K562 (cell line): ENCODE data around the gene ZNF607. TPM values are rescaled to one million over a fixed set of nuclear protein-coding genes. Genes with fewer than 3 reads are reported as not detected.

Experiments
- C11orf30 ChIP-seq: fragments of 450-650 bp; IDR thresholded peaks from 2 replicates; pipeline ENCODE4 v1.6.1; 2016; ENCODE audit warnings: low read depth, mild to moderate bottlenecking
- CBFA2T3 ChIP-seq: fragments of 450-650 bp; IDR thresholded peaks from 2 replicates; pipeline ENCODE4 v1.6.1; 2017
- FOXJ2 ChIP-seq: fragments of 200-800 bp; sonication (Bioruptor generic); IDR thresholded peaks from 2 replicates; pipeline ENCODE4 v1.6.1; 2016; ENCODE audit warnings: missing genetic modification characterization, missing compliant biosample characterization
- GABPB1 ChIP-seq: sonication (generic); formaldehyde crosslinking; IDR thresholded peaks from 2 replicates; pipeline ENCODE4 v1.8.0; 2022; ENCODE audit warnings: mild to moderate bottlenecking, missing genetic modification reagents
- GATA2 ChIP-seq: sonication (generic); formaldehyde crosslinking; IDR thresholded peaks from 2 replicates; pipeline ENCODE4 v1.4.0; 2020; ENCODE audit warnings: mild to moderate bottlenecking, missing genetic modification reagents
- POLR2G ChIP-seq: fragments of 200-400 bp; formaldehyde crosslinking; IDR thresholded peaks from 2 replicates; pipeline ENCODE4 v1.6.1; 2017; ENCODE audit warnings: low read depth, mild to moderate bottlenecking, antibody characterized with exemption, low read length, moderate library complexity
- RAD21 ChIP-seq, 2 experiments: fragments of 250-450 bp in 1 of 2; fragments of 450-650 bp in 1 of 2; sonication (Bioruptor Pico) in 1 of 2; formaldehyde crosslinking in 1 of 2; IDR thresholded peaks in 1 of 2; conservative IDR thresholded peaks in 1 of 2; 2 replicates each; pipeline versions ENCODE4 v1.4.0 to v1.8.0; 2020 to 2022; ENCODE audit warnings: mild to moderate bottlenecking in 2 of 2, moderate library complexity in 1 of 2
- SMAD4 ChIP-seq: fragments of 250-450 bp; sonication (Bioruptor Pico); conservative IDR thresholded peaks from 2 replicates; pipeline ENCODE4 v1.8.0; 2021; ENCODE audit warnings: inconsistent platforms, mild to moderate bottlenecking, moderate library complexity
- SUPT5H ChIP-seq: fragments of 450-650 bp; IDR thresholded peaks from 2 replicates; pipeline ENCODE4 v1.6.1; 2016
- TAF1 ChIP-seq: IDR thresholded peaks from 2 replicates; pipeline ENCODE4 v1.6.1; 2011; ENCODE audit warnings: mild to moderate bottlenecking, low read length, moderate library complexity; ENCODE audit not compliant: insufficient read depth, control insufficient read depth, severe bottlenecking; ENCODE audit errors: extremely low read depth
- YY1 ChIP-seq, 3 experiments: IDR thresholded peaks; 2 replicates each; pipeline ENCODE4 v1.6.1; 2011; ENCODE audit warnings: low read length in 2 of 3, mild to moderate bottlenecking in 2 of 3, moderate library complexity in 2 of 3, borderline replicate concordance in 1 of 3, control low read depth in 1 of 3, low read depth in 1 of 3; ENCODE audit not compliant: insufficient read depth in 3 of 3, insufficient replicate concordance in 2 of 3, control insufficient read depth in 1 of 3, insufficient read length in 1 of 3; ENCODE audit errors: extremely low read depth in 1 of 3
- ZC3H11A ChIP-seq: IDR thresholded peaks from 2 replicates; pipeline ENCODE4 v1.6.1; 2012; ENCODE audit warnings: low read depth, low read length, improper control_type of control experiment
- ZFPM2 ChIP-seq: fragments of 250-450 bp; sonication (Bioruptor Pico); IDR thresholded peaks from 2 replicates; pipeline ENCODE4 v1.5.1; 2022; ENCODE audit warnings: mild to moderate bottlenecking
- ZFX ChIP-seq: sonication (generic); formaldehyde crosslinking; IDR thresholded peaks from 2 replicates; pipeline ENCODE4 v1.8.0; 2022; ENCODE audit warnings: mild to moderate bottlenecking, missing genetic modification reagents, moderate library complexity
- polyA plus RNA-seq, 8 experiments: library from polyadenylated mRNA; depleted of rRNA in 4 of 8; stranded (reverse) in 5 of 8; unstranded in 3 of 8; fragments of >200 nt; fragmentation: Nextera tagmentation in 2 of 8; fragmentation: Illumina TruSeq in 1 of 8; extraction: Ambion mirVana in 2 of 8; extraction: Trizol in 1 of 8; gene quantifications; 2 replicates each; pipeline versions ENCODE4 v1.2.1 to v1.2.3, GENCODE V29; 2011 to 2014; ENCODE audit warnings: inconsistent platforms in 1 of 8, missing spikeins in 1 of 8
- total RNA-seq, 7 experiments: library from RNA; depleted of rRNA in 6 of 7; stranded (reverse); fragments of >200 nt in 6 of 7; fragmentation: Illumina TruSeq in 2 of 7; extraction: Trizol in 2 of 7; gene quantifications; 2 replicates each; pipeline versions ENCODE4 v1.2.1 to v1.2.3, GENCODE V29; 2011 to 2021; ENCODE audit warnings: low replicate concordance in 1 of 7
- TF ChIP-seq, protein P1 (sequence below), 2 experiments: IDR thresholded peaks; 2 replicates each; pipeline ENCODE4 v1.6.1; 2011; ENCODE audit warnings: borderline replicate concordance in 1 of 2, control low read depth in 1 of 2, low read depth in 1 of 2, low read length in 1 of 2, mild to moderate bottlenecking in 1 of 2, mixed read lengths in 1 of 2, moderate library complexity in 1 of 2; ENCODE audit not compliant: insufficient read depth in 1 of 2, insufficient read length in 1 of 2, poor library complexity in 1 of 2, severe bottlenecking in 1 of 2; ENCODE audit errors: extremely low read depth in 1 of 2
- TF ChIP-seq, protein P2 (sequence below), 2 experiments: fragments of 450-650 bp in 1 of 2; sonication (generic) in 1 of 2; formaldehyde crosslinking in 1 of 2; IDR thresholded peaks in 1 of 2; conservative IDR thresholded peaks in 1 of 2; 2 replicates each; pipeline versions ENCODE4 v1.6.1 to v1.8.1; 2016 to 2023; ENCODE audit warnings: mild to moderate bottlenecking in 2 of 2, moderate library complexity in 2 of 2, inconsistent platforms in 1 of 2, missing genetic modification reagents in 1 of 2
- TF ChIP-seq, protein P3 (sequence below), 3 experiments: fragments of 200-800 bp in 1 of 3; sonication (Bioruptor generic) in 1 of 3; sonication (generic) in 1 of 3; formaldehyde crosslinking in 1 of 3; IDR thresholded peaks; 2 replicates each; pipeline versions ENCODE4 v1.6.1 to v1.8.0; 2016 to 2022; ENCODE audit warnings: mild to moderate bottlenecking in 2 of 3, missing compliant biosample characterization in 2 of 3, missing genetic modification characterization in 2 of 3, missing genetic modification reagents in 1 of 3
- TF ChIP-seq, protein P4 (sequence below): fragments of 450-650 bp; IDR thresholded peaks from 2 replicates; pipeline ENCODE4 v1.7.1; 2018; ENCODE audit warnings: mild to moderate bottlenecking, low read depth; ENCODE audit not compliant: partially characterized antibody
- TF ChIP-seq, protein P5 (sequence below): fragments of 250-450 bp; sonication (Bioruptor Pico); IDR thresholded peaks from 2 replicates; pipeline ENCODE4 v1.9.0; 2021; ENCODE audit warnings: mild to moderate bottlenecking

ZNF607 gene
- total and polyA plus RNA-seq, 9 of the 15 experiments (the other 6 are each of a cell fraction or from before 2014, with no cell fraction given): 0.65 to 5.1 (median 3.6) TPM

DNA sequence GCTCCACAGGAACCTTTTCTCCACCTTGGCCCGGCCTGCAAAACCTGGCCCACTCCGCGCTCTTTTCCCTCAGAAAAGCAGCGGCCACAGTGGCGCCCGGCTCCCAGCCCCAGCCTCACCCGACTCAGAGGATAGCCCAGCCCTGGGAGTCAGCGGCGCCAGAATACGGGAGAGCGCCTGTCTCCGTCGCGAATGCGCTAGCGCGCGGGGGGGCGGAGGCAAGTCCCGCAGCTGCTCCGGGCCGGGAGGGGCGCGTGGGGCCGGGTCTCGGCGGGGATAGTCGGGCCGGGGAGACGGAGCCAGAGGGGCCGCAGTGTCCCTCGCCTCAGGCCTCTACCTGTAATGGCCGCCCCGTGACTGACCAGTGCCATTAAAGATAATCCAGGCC, 64.3 kb downstream of the ZNF607 start, which contains the start of gene ZFP30 (continued):
- peak in 2 of 3 experiments; percentile 48 to 72 for TF ChIP-seq YY1 (IDR thresholded peaks at IDR 0.05; ENCODE audit: borderline replicate concordance in 1 of 3, control insufficient read depth in 1 of 3, extremely low read depth in 1 of 3, insufficient read depth in 3 of 3, insufficient read length in 1 of 3, insufficient replicate concordance in 2 of 3, low read depth in 1 of 3, low read length in 2 of 3)
- TF ChIP-seq SUPT5H: peak; percentile 59
- no peak for TF ChIP-seq C11orf30
- peak; percentile 82 for TF ChIP-seq ZFX (CRISPR knock-in tag)
- TF ChIP-seq, protein P1, sequence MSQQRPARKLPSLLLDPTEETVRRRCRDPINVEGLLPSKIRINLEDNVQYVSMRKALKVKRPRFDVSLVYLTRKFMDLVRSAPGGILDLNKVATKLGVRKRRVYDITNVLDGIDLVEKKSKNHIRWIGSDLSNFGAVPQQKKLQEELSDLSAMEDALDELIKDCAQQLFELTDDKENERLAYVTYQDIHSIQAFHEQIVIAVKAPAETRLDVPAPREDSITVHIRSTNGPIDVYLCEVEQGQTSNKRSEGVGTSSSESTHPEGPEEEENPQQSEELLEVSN (IDR thresholded peaks at IDR 0.05; ENCODE audit: borderline replicate concordance in 1 of 2, extremely low read depth in 1 of 2, insufficient read depth in 1 of 2, insufficient read length in 1 of 2, low read depth in 1 of 2, low read length in 1 of 2, poor library complexity in 1 of 2, severe bottlenecking in 1 of 2): peak in 1 of 2 experiments; percentile 47
- TF ChIP-seq, protein P2, sequence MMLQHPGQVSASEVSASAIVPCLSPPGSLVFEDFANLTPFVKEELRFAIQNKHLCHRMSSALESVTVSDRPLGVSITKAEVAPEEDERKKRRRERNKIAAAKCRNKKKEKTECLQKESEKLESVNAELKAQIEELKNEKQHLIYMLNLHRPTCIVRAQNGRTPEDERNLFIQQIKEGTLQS (IDR thresholded peaks at IDR 0.05): no peak
- TF ChIP-seq, protein P2 (CRISPR knock-in tag; conservative IDR thresholded peaks at IDR 0.05): no peak
- TF ChIP-seq ZC3H11A: no peak
- TF ChIP-seq CBFA2T3: no peak
- peak; percentile 58 for TF ChIP-seq TAF1
- no peak for TF ChIP-seq GABPB1 (CRISPR knock-in tag)
- TF ChIP-seq POLR2G: peak; percentile 89
- TF ChIP-seq, protein P3, sequence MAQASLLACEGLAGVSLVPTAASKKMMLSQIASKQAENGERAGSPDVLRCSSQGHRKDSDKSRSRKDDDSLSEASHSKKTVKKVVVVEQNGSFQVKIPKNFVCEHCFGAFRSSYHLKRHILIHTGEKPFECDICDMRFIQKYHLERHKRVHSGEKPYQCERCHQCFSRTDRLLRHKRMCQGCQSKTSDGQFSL (CRISPR knock-in tag; IDR thresholded peaks at IDR 0.05): no peak
- TF ChIP-seq, protein P3 (tag; IDR thresholded peaks at IDR 0.05): peak in 1 of 2 experiments; percentile 42; a peak in 1 of 4 replicates
- TF ChIP-seq, protein P4, sequence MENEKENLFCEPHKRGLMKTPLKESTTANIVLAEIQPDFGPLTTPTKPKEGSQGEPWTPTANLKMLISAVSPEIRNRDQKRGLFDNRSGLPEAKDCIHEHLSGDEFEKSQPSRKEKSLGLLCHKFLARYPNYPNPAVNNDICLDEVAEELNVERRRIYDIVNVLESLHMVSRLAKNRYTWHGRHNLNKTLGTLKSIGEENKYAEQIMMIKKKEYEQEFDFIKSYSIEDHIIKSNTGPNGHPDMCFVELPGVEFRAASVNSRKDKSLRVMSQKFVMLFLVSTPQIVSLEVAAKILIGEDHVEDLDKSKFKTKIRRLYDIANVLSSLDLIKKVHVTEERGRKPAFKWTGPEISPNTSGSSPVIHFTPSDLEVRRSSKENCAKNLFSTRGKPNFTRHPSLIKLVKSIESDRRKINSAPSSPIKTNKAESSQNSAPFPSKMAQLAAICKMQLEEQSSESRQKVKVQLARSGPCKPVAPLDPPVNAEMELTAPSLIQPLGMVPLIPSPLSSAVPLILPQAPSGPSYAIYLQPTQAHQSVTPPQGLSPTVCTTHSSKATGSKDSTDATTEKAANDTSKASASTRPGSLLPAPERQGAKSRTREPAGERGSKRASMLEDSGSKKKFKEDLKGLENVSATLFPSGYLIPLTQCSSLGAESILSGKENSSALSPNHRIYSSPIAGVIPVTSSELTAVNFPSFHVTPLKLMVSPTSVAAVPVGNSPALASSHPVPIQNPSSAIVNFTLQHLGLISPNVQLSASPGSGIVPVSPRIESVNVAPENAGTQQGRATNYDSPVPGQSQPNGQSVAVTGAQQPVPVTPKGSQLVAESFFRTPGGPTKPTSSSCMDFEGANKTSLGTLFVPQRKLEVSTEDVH: no peak
- no peak for TF ChIP-seq ZFPM2 (CRISPR knock-in tag)
- TF ChIP-seq SMAD4 (CRISPR knock-in tag): peak; percentile 31
- TF ChIP-seq GATA2 (CRISPR knock-in tag): no peak
- TF ChIP-seq, protein P5, sequence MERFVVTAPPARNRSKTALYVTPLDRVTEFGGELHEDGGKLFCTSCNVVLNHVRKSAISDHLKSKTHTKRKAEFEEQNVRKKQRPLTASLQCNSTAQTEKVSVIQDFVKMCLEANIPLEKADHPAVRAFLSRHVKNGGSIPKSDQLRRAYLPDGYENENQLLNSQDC: no peak
- peak; percentile 26; the same call in 1 of the 2 replicates for TF ChIP-seq FOXJ2
- 0 out of 4 replicates have a peak, but pooled peaks of 1 of the 2 experiments have one; percentile 6 for TF ChIP-seq RAD21 (CRISPR knock-in tag; conservative IDR thresholded peaks at IDR 0.05 in 1 of 2, IDR thresholded peaks at IDR 0.05 in 1 of 2)
